ENCODE data around the gene CNTNAP2.

DNA sequence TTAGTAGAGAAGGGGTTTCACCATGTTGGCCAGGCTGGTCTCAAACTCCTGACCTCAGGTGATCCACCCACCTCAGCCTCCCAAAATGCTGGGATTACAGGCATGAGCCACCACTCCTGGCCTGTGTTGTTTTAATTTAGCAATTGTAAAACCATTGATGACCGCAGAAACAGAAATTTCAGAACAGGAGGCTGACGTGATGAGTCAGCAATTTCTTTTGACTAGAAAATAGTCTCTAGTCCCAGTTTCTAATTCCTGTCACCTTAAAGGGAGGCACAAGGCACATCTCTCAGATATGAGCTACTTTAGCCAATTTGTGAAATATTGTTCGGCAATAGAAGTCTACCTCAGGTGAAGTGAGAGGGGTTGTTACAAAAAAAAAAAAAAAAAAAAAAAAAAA is 2033.1 kb downstream of the CNTNAP2 start:
- TF ChIP-seq CTCF (conservative IDR thresholded peaks at IDR 0.05 in 1 of 2, IDR thresholded peaks at IDR 0.05 in 1 of 2; ENCODE audit: low read depth in 1 of 2, low read length in 2 of 2) (no peak), EZH2 (IDR thresholded peaks at IDR 0.05; ENCODE audit: low read length, missing control alignments) (no peak)

Data from fibroblast of lung (primary cell).